Measurements from ENCODE around the gene PNLIPRP2.

The PNLIPRP2 gene

GRCh38 chr10:116593139-116593740 is 27.5 kb upstream of the PNLIPRP2 start:
- DNase-seq (ENCODE audit: low read depth): no peak
- TF ChIP-seq CTCF (conservative IDR thresholded peaks at IDR 0.05; ENCODE audit: low read depth, low read length): no peak
- H3K4me3 ChIP-seq (ENCODE audit: low read depth, low read length): no peak overlapping the region

GRCh38 chr10:116594525-116595035 is 26.2 kb upstream of the PNLIPRP2 start:
- H3K4me3 ChIP-seq (ENCODE audit: low read depth, low read length): no peak overlapping the region
- no peak for TF ChIP-seq CTCF (conservative IDR thresholded peaks at IDR 0.05; ENCODE audit: low read depth, low read length)
- no peak for DNase-seq (ENCODE audit: low read depth)

GRCh38 chr10:116596062-116596461 is 24.7 kb upstream of the PNLIPRP2 start:
- no peak for TF ChIP-seq CTCF (conservative IDR thresholded peaks at IDR 0.05; ENCODE audit: low read depth, low read length)
- no peak overlapping the region for H3K4me3 ChIP-seq (ENCODE audit: low read depth, low read length)
- DNase-seq (ENCODE audit: low read depth): no peak

GRCh38 chr10:116597543-116597942 is 23.2 kb upstream of the PNLIPRP2 start:
- no peak for TF ChIP-seq CTCF (conservative IDR thresholded peaks at IDR 0.05; ENCODE audit: low read depth, low read length)
- no peak for DNase-seq (ENCODE audit: low read depth)
- no peak overlapping the region for H3K4me3 ChIP-seq (ENCODE audit: low read depth, low read length)

GRCh38 chr10:116598329-116598728 is 22.4 kb upstream of the PNLIPRP2 start:
- H3K4me3 ChIP-seq (ENCODE audit: low read depth, low read length): no peak overlapping the region
- DNase-seq (ENCODE audit: low read depth): no peak
- no peak for TF ChIP-seq CTCF (conservative IDR thresholded peaks at IDR 0.05; ENCODE audit: low read depth, low read length)

- no peak overlapping the region for H3K4me3 ChIP-seq (ENCODE audit: low read depth, low read length)
These were observed 20.8 kb upstream of the PNLIPRP2 start for GRCh38 chr10:116599991-116600390.

More at GRCh38 chr10:116599991-116600390, 20.8 kb upstream of the PNLIPRP2 start:
- no peak for DNase-seq (ENCODE audit: low read depth)
- TF ChIP-seq CTCF (conservative IDR thresholded peaks at IDR 0.05; ENCODE audit: low read depth, low read length): no peak
